Osteocyte (in vitro differentiated cells): ENCODE results near the gene MPL. TPM values are rescaled to one million over a fixed set of nuclear protein-coding genes. Genes with fewer than 3 reads are reported as not detected.
"Not testable (repeated sequence)": the region's sequence is repeated elsewhere in the genome, so short reads cannot be mapped to it uniquely, and the experiment has no call there.

Source experiments
- DNase-seq: peaks from one replicate; pipeline ENCODE4 v3.0.0; 2021; ENCODE audit warnings: mixed read lengths; ENCODE audit not compliant: unreplicated experiment; ENCODE audit errors: extremely low spot score
- H3K27ac Mint-ChIP-seq: one replicate; pipeline ENCODE4 v1.8.0; 2021; ENCODE audit warnings: mild to moderate bottlenecking, mixed read lengths; ENCODE audit not compliant: unreplicated experiment
- H3K27me3 Mint-ChIP-seq: one replicate; pipeline ENCODE4 v1.8.0; 2021; ENCODE audit warnings: mixed read lengths; ENCODE audit not compliant: unreplicated experiment
- H3K36me3 Mint-ChIP-seq: one replicate; pipeline ENCODE4 v1.8.0; 2021; ENCODE audit warnings: mixed read lengths; ENCODE audit not compliant: unreplicated experiment
- H3K4me1 Mint-ChIP-seq: one replicate; pipeline ENCODE4 v1.8.0; 2021; ENCODE audit warnings: mixed read lengths; ENCODE audit not compliant: unreplicated experiment
- H3K4me3 Mint-ChIP-seq: one replicate; pipeline ENCODE4 v1.8.0; 2021; ENCODE audit warnings: mild to moderate bottlenecking, moderate library complexity, mixed read lengths; ENCODE audit not compliant: unreplicated experiment
- H3K9me3 Mint-ChIP-seq: one replicate; pipeline ENCODE4 v1.8.0; 2021; ENCODE audit warnings: mixed read lengths; ENCODE audit not compliant: unreplicated experiment
- total RNA-seq: library from RNA; stranded (reverse); gene quantifications from 2 replicates; pipeline ENCODE4 v1.2.1, GENCODE V29; 2021
- TF ChIP-seq, protein P1 (sequence below): fragments of 200-600 bp; sonication (generic); IDR thresholded peaks from 2 replicates; pipeline ENCODE4 v1.5.0; 2021; ENCODE audit warnings: antibody characterized with exemption, mild to moderate bottlenecking, moderate library complexity

Gene MPL
- total RNA-seq, 1 donor from 2014 or later = not detected

- TF ChIP-seq, protein P1, sequence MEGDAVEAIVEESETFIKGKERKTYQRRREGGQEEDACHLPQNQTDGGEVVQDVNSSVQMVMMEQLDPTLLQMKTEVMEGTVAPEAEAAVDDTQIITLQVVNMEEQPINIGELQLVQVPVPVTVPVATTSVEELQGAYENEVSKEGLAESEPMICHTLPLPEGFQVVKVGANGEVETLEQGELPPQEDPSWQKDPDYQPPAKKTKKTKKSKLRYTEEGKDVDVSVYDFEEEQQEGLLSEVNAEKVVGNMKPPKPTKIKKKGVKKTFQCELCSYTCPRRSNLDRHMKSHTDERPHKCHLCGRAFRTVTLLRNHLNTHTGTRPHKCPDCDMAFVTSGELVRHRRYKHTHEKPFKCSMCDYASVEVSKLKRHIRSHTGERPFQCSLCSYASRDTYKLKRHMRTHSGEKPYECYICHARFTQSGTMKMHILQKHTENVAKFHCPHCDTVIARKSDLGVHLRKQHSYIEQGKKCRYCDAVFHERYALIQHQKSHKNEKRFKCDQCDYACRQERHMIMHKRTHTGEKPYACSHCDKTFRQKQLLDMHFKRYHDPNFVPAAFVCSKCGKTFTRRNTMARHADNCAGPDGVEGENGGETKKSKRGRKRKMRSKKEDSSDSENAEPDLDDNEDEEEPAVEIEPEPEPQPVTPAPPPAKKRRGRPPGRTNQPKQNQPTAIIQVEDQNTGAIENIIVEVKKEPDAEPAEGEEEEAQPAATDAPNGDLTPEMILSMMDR = no peak
- Mint-ChIP-seq H3K27me3 (no peaks in the 10 kb centered on the region), H3K9me3 (no peaks in the 10 kb centered on the region), H3K36me3 (peaks cover 19% of the 10 kb centered on the region), H3K27ac (peak overlapping the region; percentile 70), H3K4me3 (peak overlapping the region; percentile 84), H3K4me1 (peaks cover 40% of the 10 kb centered on the region)
- no peak for DNase-seq
These were observed 29.0 kb downstream of the MPL start for GRCh38 chr1:43366601-43367025.

GRCh38 chr1:43367026-43367903 is 29.6 kb downstream of the MPL start:
- DNase-seq = no peak
- TF ChIP-seq, protein P1 = no peak
- no peaks in the 10 kb centered on the region for H3K9me3 Mint-ChIP-seq
- peaks cover 17% of the 10 kb centered on the region for H3K36me3 Mint-ChIP-seq
- H3K4me1 Mint-ChIP-seq = peaks cover 35% of the 10 kb centered on the region
- peak overlapping the region; percentile 70 for H3K27ac Mint-ChIP-seq
- no peaks in the 10 kb centered on the region for H3K27me3 Mint-ChIP-seq
- H3K4me3 Mint-ChIP-seq = peak overlapping the region; percentile 84

- Mint-ChIP-seq H3K27ac (peak within 1 kb of the TSS; percentile 87), H3K4me1 (peaks cover 35% of the 10 kb centered on the region)
These were observed 30.5 kb downstream of the MPL start, which contains the start of gene ELOVL1 for GRCh38 chr1:43367904-43368645. ELOVL1 (minus strand) TSS chr1:43368011; CDS start chr1:43365609, 2,402 bp downstream.

DNA sequence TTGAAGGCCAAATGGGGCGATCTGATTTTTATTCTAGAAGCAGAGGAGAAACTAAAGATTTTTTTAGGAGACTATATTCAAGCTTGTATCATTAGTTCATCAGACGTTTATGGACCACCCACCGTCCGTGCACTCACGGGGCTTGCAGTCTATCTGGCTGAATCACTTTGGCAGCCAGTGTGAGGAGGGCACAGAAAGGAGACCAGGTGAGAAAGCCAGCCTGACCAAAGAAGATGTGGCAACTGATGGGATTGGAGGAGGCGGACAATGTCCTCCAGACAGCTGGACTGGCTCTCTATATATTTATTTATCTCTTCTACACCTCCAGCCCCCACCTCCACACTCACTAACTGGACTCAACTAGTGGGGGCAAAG is 31.0 kb downstream of the MPL start:
- Mint-ChIP-seq H3K4me3 (peak overlapping the region; percentile 83), H3K4me1 (peaks cover 35% of the 10 kb centered on the region)

More at GRCh38 chr1:43367904-43368645, 30.5 kb downstream of the MPL start, which contains the start of gene ELOVL1:
- peak; percentile 95 for DNase-seq
- peaks cover 15% of the 10 kb centered on the region for H3K36me3 Mint-ChIP-seq
- no peaks in the 10 kb centered on the region for H3K27me3 Mint-ChIP-seq
- H3K4me3 Mint-ChIP-seq = peak within 1 kb of the TSS; percentile 84
- no peaks in the 10 kb centered on the region for H3K9me3 Mint-ChIP-seq
- TF ChIP-seq, protein P1 = peak; percentile 45

GRCh38 chr1:43369779-43370178 is 32.2 kb downstream of the MPL start:
- H3K9me3 Mint-ChIP-seq, H3K36me3 Mint-ChIP-seq, DNase-seq, H3K27me3 Mint-ChIP-seq, H3K4me3 Mint-ChIP-seq, H3K27ac Mint-ChIP-seq: not testable (repeated sequence)
- H3K4me1 Mint-ChIP-seq = peaks cover 33% of the 10 kb centered on the region

More for the DNA sequence above, 31.0 kb downstream of the MPL start:
- Mint-ChIP-seq H3K9me3 (no peaks in the 10 kb centered on the region), H3K27ac (peak overlapping the region; percentile 87), H3K27me3 (no peaks in the 10 kb centered on the region), H3K36me3 (peaks cover 12% of the 10 kb centered on the region)
- TF ChIP-seq, protein P1 = no peak
- DNase-seq = no peak
